Endothelial cell of umbilical vein (primary cell): Measurements from ENCODE around the gene PHC1. TPM values are rescaled to one million over a fixed set of nuclear protein-coding genes. Genes with fewer than 3 reads are reported as not detected.

ENCODE experiments used
- BruUV-seq: library from RNA; stranded (reverse); fragments of 400-500 nt; replicated peaks from 2 replicates; lab custom pipeline; 2021; lab: Mats Ljungman, UMichigan
- CTCF ChIA-PET: fragments of 300-600, 350-600 bp; sonication (Branson Sonifier 250); formaldehyde crosslinking; loops from one replicate; lab custom pipeline; 2021; ENCODE audit warnings: antibody characterized with exemption, inconsistent platforms; lab: Charles Lee
- POLR2A ChIA-PET: fragments of 300-600, 350-600 bp; sonication (Branson Sonifier 250); formaldehyde crosslinking; loops from one replicate; lab custom pipeline; 2021; ENCODE audit warnings: antibody characterized with exemption, inconsistent platforms; lab: Charles Lee
- DNase-seq: peaks from one replicate; pipeline ENCODE4 v3.0.0-alpha.2; 2011; ENCODE audit warnings: low read depth, low spot score
- FAIRE-seq: peaks from 2 replicates; lab custom pipeline; 2011; peaks lifted over from hg19 to GRCh38; lab: Jason Lieb, UNC
- H2AFZ ChIP-seq: 2 replicates; pipeline ENCODE4 v1.6.0; 2012; ENCODE audit warnings: low read depth, low read length, control low read depth, inconsistent platforms
- H3K27ac ChIP-seq: 2 replicates; pipeline ENCODE4 v1.5.1; 2011; ENCODE audit warnings: low read depth, mild to moderate bottlenecking, control low read depth, low read length, moderate library complexity; ENCODE audit not compliant: insufficient read depth
- H3K27me3 ChIP-seq, 2 experiments: 2 replicates each; pipeline versions ENCODE4 v1.6.0 to v1.6.1; 2011; ENCODE audit warnings: low read length in 2 of 2, mixed read lengths in 1 of 2; ENCODE audit not compliant: control insufficient read depth in 2 of 2, insufficient read depth in 2 of 2
- H3K36me3 ChIP-seq, 2 experiments: 2 replicates in 1 of 2; 3 replicates in 1 of 2; pipeline ENCODE4 v1.5.1; 2011; ENCODE audit warnings: low read length in 2 of 2, mild to moderate bottlenecking in 1 of 2, moderate library complexity in 1 of 2; ENCODE audit not compliant: control insufficient read depth in 2 of 2, insufficient read depth in 2 of 2; ENCODE audit errors: extremely low read depth in 1 of 2
- H3K4me1 ChIP-seq: 3 replicates; pipeline ENCODE4 v1.5.1; 2011; ENCODE audit warnings: mild to moderate bottlenecking, low read length; ENCODE audit not compliant: control insufficient read depth, insufficient read depth; ENCODE audit errors: extremely low read depth
- H3K4me2 ChIP-seq: 2 replicates; pipeline ENCODE4 v1.6.1; 2011; ENCODE audit warnings: low read length, control low read depth, mixed read lengths; ENCODE audit not compliant: insufficient read depth
- H3K4me3 ChIP-seq, 3 experiments: fragments of 200-600 bp in 1 of 3; sonication (generic), shearing (Covaris generic) in 1 of 3; replicated peaks in 1 of 3; 2 replicates each; pipeline ENCODE4 v1.5.1; 2011 to 2016; ENCODE audit warnings: control low read depth in 3 of 3, low read length in 3 of 3, mild to moderate bottlenecking in 2 of 3, inconsistent platforms in 1 of 3, low read depth in 1 of 3, moderate library complexity in 1 of 3; ENCODE audit not compliant: insufficient read depth in 1 of 3
- H3K79me2 ChIP-seq: 2 replicates; pipeline ENCODE4 v1.6.0; 2012; ENCODE audit warnings: low read length, inconsistent platforms; ENCODE audit not compliant: control insufficient read depth, insufficient read depth
- H3K9ac ChIP-seq: replicated peaks from 2 replicates; pipeline ENCODE3; 2011; ENCODE audit warnings: low read length, control low read depth; ENCODE audit not compliant: insufficient read depth; ENCODE audit errors: extremely low read depth
- H3K9me1 ChIP-seq: replicated peaks from 3 replicates; pipeline ENCODE4 v1.6.0; 2011; ENCODE audit warnings: mild to moderate bottlenecking, low read length; ENCODE audit not compliant: control insufficient read depth, insufficient read depth; ENCODE audit errors: extremely low read depth
- H3K9me3 ChIP-seq: replicated peaks from 2 replicates; pipeline ENCODE4 v1.5.1; 2012; ENCODE audit warnings: low read length, inconsistent platforms; ENCODE audit not compliant: control insufficient read depth, insufficient read depth
- H4K20me1 ChIP-seq: replicated peaks from 2 replicates; pipeline ENCODE3; 2011; ENCODE audit warnings: mild to moderate bottlenecking, low read length; ENCODE audit not compliant: control insufficient read depth, insufficient read depth; ENCODE audit errors: extremely low read depth
- CTCF ChIP-seq, 2 donors: IDR thresholded peaks; 1 replicate in 1 of 2; 2 replicates in 1 of 2; pipeline ENCODE4 v1.5.1; 2011; ENCODE audit warnings: low read length in 2 of 2, mild to moderate bottlenecking in 2 of 2, moderate library complexity in 2 of 2, control low read depth in 1 of 2, inconsistent platforms in 1 of 2, low read depth in 1 of 2; ENCODE audit not compliant: insufficient read depth in 1 of 2; ENCODE audit errors: extremely low read depth in 1 of 2
- EZH2 ChIP-seq: IDR thresholded peaks from 2 replicates; pipeline ENCODE4 v1.6.1; 2012; ENCODE audit warnings: borderline replicate concordance, low read depth, mild to moderate bottlenecking, moderate library complexity, low read length, inconsistent platforms; ENCODE audit not compliant: severe bottlenecking
- FOS ChIP-seq: IDR thresholded peaks from 2 replicates; pipeline ENCODE4 v1.6.1; 2011; ENCODE audit warnings: mild to moderate bottlenecking, low read length, moderate library complexity, borderline replicate concordance; ENCODE audit not compliant: insufficient read depth
- GATA2 ChIP-seq: IDR thresholded peaks from 2 replicates; pipeline ENCODE4 v1.7.0; 2011; ENCODE audit warnings: low read depth, mild to moderate bottlenecking, moderate library complexity, mixed read lengths, low read length; ENCODE audit not compliant: insufficient read length, insufficient read depth
- JUN ChIP-seq: IDR thresholded peaks from 2 replicates; pipeline ENCODE4 v1.6.1; 2011; ENCODE audit warnings: borderline replicate concordance, low read depth; ENCODE audit not compliant: insufficient read length, insufficient read depth
- MAX ChIP-seq: IDR thresholded peaks from 2 replicates; pipeline ENCODE4 v1.6.1; 2011; ENCODE audit not compliant: insufficient read depth, insufficient read length
- MYC ChIP-seq: IDR thresholded peaks from one replicate; pipeline ENCODE4 v1.6.1; 2011; ENCODE audit warnings: mild to moderate bottlenecking, low read depth, low read length
- POLR2A ChIP-seq: IDR thresholded peaks from 2 replicates; pipeline ENCODE4 v1.6.1; 2012; ENCODE audit warnings: low read depth, mild to moderate bottlenecking, control low read depth, low read length
- POLR2AphosphoS5 ChIP-seq: IDR thresholded peaks from 2 replicates; pipeline ENCODE4 v1.6.1; 2012; ENCODE audit warnings: low read depth, mild to moderate bottlenecking, control low read depth, low read length, moderate library complexity; ENCODE audit not compliant: insufficient read depth
- dilution Hi-C: fragments of 300-500 bp; cut with MboI; formaldehyde crosslinking; loops from one replicate; pipeline ENCODE4 v1.15.0; 2019; ENCODE audit warnings: low sequenced_read_pairs; ENCODE audit not compliant: extremely low pct_ligation_motif_present
- intact Hi-C: fragments of 100-400 bp; cut with micrococcal nuclease; formaldehyde crosslinking; loops from one replicate; pipeline ENCODE4 v1.10.0; 2022
- polyA plus RNA-seq, 4 experiments: library from polyadenylated mRNA; depleted of rRNA in 3 of 4; stranded (reverse) in 3 of 4; unstranded in 1 of 4; fragments of >200 nt; gene quantifications; 2 replicates each; pipeline versions ENCODE4 v1.2.1 to v1.2.3, GENCODE V29; 2011 to 2012; ENCODE audit warnings: missing spikeins in 1 of 4
- total RNA-seq: library from RNA; stranded (reverse); gene quantifications from 2 replicates; pipeline ENCODE4 v1.2.3, GENCODE V29; 2021

The PHC1 gene
- total and polyA plus RNA-seq, 2 donors (not counting 3 experiments of a cell fraction or from before 2014, with no cell fraction given): 37.3 to 66.3 TPM

- peak overlapping the region; percentile 55 for H3K9ac ChIP-seq
- H3K9me3 ChIP-seq: no peaks in the 10 kb centered on the region
- no peaks in the 10 kb centered on the region for H4K20me1 ChIP-seq
- H3K4me1 ChIP-seq: peaks cover 18% of the 10 kb centered on the region
- intact Hi-C loops (loop anchor here (1.0 kb wide), 2 partner anchors 34 to 124 kb away; partner anchors contain the start of gene M6PR), dilution Hi-C loops (no loop called here)
- ChIA-PET CTCF (interaction anchor here (1.1 to 4.9 kb wide), 10 partner anchors 10 to 371 kb away, joined by 3 to 24 read pairs (median 6); partner anchors contain the start of genes M6PR and RIMKLB), POLR2A (interaction anchor here (1.4 kb wide), 1 partner anchor 35 kb away, joined by 4 read pairs; the partner anchor contains the start of gene M6PR)
- H2AFZ ChIP-seq: peak overlapping the region; percentile 99
- TF ChIP-seq POLR2A (no peak), JUN (no peak), MYC (no peak), GATA2 (no peak), POLR2AphosphoS5 (no peak), EZH2 (no peak), FOS (no peak), MAX (no peak), CTCF (IDR thresholded peaks at IDR 0.05; ENCODE audit: extremely low read depth in 1 of 2, insufficient read depth in 1 of 2, low read depth in 1 of 2, low read length in 2 of 2) (no peak)
- peak; percentile 69 for FAIRE-seq
- H3K36me3 ChIP-seq: peaks cover 0 to 4% of the 10 kb centered on the region in 2 experiments
- no peaks in the 10 kb centered on the region for H3K9me1 ChIP-seq
- H3K4me2 ChIP-seq: peak overlapping the region; percentile 96
- H3K79me2 ChIP-seq: no peaks in the 10 kb centered on the region
- BruUV-seq: no TSS peak
- peak; percentile 66 for DNase-seq
- H3K4me3 ChIP-seq: peak overlapping the region; percentile 87 to 92 (median 87)
- H3K27ac ChIP-seq: peak overlapping the region; percentile 34
- no peaks in the 10 kb centered on the region for H3K27me3 ChIP-seq
Observed at GRCh38 chr12:8914716-8915526, 612 bp downstream of the PHC1 start.
